OCI-LY1 (cell line): Measurements from ENCODE around the gene STK40.

Experiments used
- H2AFZ ChIP-seq: fragments of 200-600 bp; sonication (generic), shearing (Covaris generic); 2 replicates; pipeline ENCODE4 v1.6.0; 2014; ENCODE audit warnings: antibody characterized with exemption, mild to moderate bottlenecking, low read length
- H3F3A ChIP-seq: fragments of 200-600 bp; sonication (generic), shearing (Covaris generic); 2 replicates; pipeline ENCODE4 v1.6.0; 2014; ENCODE audit warnings: mild to moderate bottlenecking, antibody characterized with exemption, low read length, moderate library complexity; ENCODE audit not compliant: insufficient read depth
- H3K27ac ChIP-seq: fragments of 200-600 bp; sonication (generic); 2 replicates; pipeline ENCODE4 v1.5.1; 2014; ENCODE audit warnings: low read length, mixed run types, mild to moderate bottlenecking, low read depth; ENCODE audit not compliant: poor library complexity, severe bottlenecking
- H3K27me3 ChIP-seq: fragments of 200-600 bp; sonication (generic); 2 replicates; pipeline ENCODE4 v1.6.0; 2014; ENCODE audit warnings: antibody characterized with exemption, mild to moderate bottlenecking, low read length, moderate library complexity; ENCODE audit not compliant: insufficient read depth
- H3K36me3 ChIP-seq: fragments of 200-600 bp; sonication (generic); 2 replicates; pipeline ENCODE4 v1.6.1; 2014; ENCODE audit warnings: mild to moderate bottlenecking, antibody characterized with exemption, low read length, moderate library complexity, mixed read lengths; ENCODE audit not compliant: insufficient read depth
- H3K4me1 ChIP-seq: fragments of 200-600 bp; sonication (generic); 2 replicates; pipeline ENCODE4 v1.5.1; 2014; ENCODE audit warnings: mild to moderate bottlenecking, low read length, moderate library complexity; ENCODE audit not compliant: insufficient read depth, severe bottlenecking
- H3K4me2 ChIP-seq: fragments of 200-600 bp; sonication (generic), shearing (Covaris generic); 2 replicates; pipeline ENCODE4 v1.6.1; 2014; ENCODE audit warnings: low read length
- H3K4me3 ChIP-seq: fragments of 200-600 bp; sonication (generic); 2 replicates; pipeline ENCODE4 v1.5.1; 2014; ENCODE audit warnings: low read length, low read depth, mild to moderate bottlenecking, mixed read lengths; ENCODE audit not compliant: poor library complexity, severe bottlenecking
- H3K79me2 ChIP-seq: fragments of 200-600 bp; shearing (Covaris generic); 2 replicates; pipeline ENCODE4 v1.6.1; 2016; ENCODE audit warnings: mixed run types, low read length, mixed read lengths; ENCODE audit not compliant: insufficient read depth
- H3K9ac ChIP-seq: fragments of 200-600 bp; sonication (generic), shearing (Covaris generic); 2 replicates; pipeline ENCODE4 v1.6.1; 2014; ENCODE audit warnings: mild to moderate bottlenecking, low read length, mixed read lengths
- H3K9me2 ChIP-seq: fragments of 200-600 bp; sonication (generic), shearing (Covaris generic); 2 replicates; pipeline ENCODE4 v1.6.1; 2014; ENCODE audit warnings: low read depth, mild to moderate bottlenecking, low read length, mixed read lengths
- H3K9me3 ChIP-seq: fragments of 200-600 bp; shearing (Covaris generic); 2 replicates; pipeline ENCODE4 v1.6.1; 2014; ENCODE audit warnings: low read length, mixed read lengths
- H4K20me1 ChIP-seq: fragments of 200-600 bp; sonication (generic), shearing (Covaris generic); 2 replicates; pipeline ENCODE4 v1.6.0; 2016; ENCODE audit warnings: mild to moderate bottlenecking, low read length; ENCODE audit not compliant: insufficient read depth
- EZH2 ChIP-seq: fragments of 200-600 bp; sonication (generic), shearing (Covaris generic); IDR thresholded peaks from 2 replicates; pipeline ENCODE4 v1.8.0; 2017; ENCODE audit warnings: borderline replicate concordance, mixed run types, mild to moderate bottlenecking, antibody characterized with exemption, low read length, moderate library complexity, mixed read lengths
- TF ChIP-seq, protein P1 (sequence below): fragments of 200-600 bp; sonication (generic), shearing (Covaris generic); IDR thresholded peaks from 2 replicates; pipeline ENCODE4 v1.5.1; 2017; ENCODE audit warnings: mild to moderate bottlenecking, antibody characterized with exemption, low read length, moderate library complexity, mixed read lengths

Gene STK40

DNA sequence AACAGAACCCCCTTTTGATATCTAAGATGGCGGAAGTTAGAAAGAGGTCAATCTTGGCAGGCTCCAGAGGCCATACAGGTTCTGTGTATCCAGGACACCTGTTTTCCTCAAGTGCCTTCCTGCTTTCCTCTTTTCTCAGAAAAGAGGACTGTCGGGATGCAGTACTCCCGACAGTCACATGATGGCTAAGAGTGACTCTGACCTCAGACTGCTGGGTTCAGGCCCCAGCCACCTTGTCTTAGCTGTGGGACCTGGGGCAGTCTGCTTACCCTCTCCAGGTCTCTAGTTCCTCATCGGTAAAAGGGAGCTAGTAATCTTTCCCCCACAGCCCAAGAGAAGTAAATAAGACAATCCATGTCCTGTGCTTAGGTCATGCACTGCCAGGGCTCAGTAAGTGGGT lies 29.9 kb downstream of the STK40 start:
- Histone ChIP-seq H3K9me2 (no peaks in the 10 kb centered on the region), H3K9ac (no peak overlapping the region), H4K20me1 (no peaks in the 10 kb centered on the region), H3K27ac (no peak overlapping the region), H3K4me2 (no peak overlapping the region), H3K4me3 (no peak overlapping the region), H2AFZ (no peak overlapping the region), H3K9me3 (no peaks in the 10 kb centered on the region), H3K27me3 (no peaks in the 10 kb centered on the region), H3K79me2 (no peaks in the 10 kb centered on the region), H3K4me1 (peaks cover 24% of the 10 kb centered on the region), H3K36me3 (peaks cover 56% of the 10 kb centered on the region; the same call in 1 of the 2 replicates), H3F3A (no peaks in the 10 kb centered on the region)
- TF ChIP-seq, protein P1, sequence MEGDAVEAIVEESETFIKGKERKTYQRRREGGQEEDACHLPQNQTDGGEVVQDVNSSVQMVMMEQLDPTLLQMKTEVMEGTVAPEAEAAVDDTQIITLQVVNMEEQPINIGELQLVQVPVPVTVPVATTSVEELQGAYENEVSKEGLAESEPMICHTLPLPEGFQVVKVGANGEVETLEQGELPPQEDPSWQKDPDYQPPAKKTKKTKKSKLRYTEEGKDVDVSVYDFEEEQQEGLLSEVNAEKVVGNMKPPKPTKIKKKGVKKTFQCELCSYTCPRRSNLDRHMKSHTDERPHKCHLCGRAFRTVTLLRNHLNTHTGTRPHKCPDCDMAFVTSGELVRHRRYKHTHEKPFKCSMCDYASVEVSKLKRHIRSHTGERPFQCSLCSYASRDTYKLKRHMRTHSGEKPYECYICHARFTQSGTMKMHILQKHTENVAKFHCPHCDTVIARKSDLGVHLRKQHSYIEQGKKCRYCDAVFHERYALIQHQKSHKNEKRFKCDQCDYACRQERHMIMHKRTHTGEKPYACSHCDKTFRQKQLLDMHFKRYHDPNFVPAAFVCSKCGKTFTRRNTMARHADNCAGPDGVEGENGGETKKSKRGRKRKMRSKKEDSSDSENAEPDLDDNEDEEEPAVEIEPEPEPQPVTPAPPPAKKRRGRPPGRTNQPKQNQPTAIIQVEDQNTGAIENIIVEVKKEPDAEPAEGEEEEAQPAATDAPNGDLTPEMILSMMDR: no peak
- no peak for TF ChIP-seq EZH2

DNA sequence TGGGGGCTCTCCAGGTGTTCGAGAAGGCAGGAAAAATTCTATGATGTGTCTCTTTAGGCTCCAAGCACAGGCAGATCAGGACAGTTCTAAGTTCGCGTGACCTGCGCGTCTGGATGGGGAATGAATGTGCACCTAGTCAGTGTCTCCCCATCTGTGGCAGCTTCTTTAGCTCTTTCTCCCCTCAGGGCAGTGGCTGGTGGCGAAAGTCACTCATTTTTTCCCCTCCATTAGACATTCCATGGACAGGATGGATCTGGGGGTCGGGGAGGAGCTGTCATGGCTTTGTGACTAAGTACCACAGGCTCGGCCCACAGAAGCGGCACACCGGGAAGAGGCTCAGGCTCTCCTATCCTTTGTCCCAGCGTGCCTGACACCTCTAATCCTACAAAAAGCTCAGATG lies 31.2 kb downstream of the STK40 start:
- H3K4me1 ChIP-seq: peaks cover 24% of the 10 kb centered on the region
- no peak for TF ChIP-seq EZH2
- TF ChIP-seq, protein P1: no peak
- H3K36me3 ChIP-seq: peaks cover 64% of the 10 kb centered on the region; the same call in 1 of the 2 replicates
- no peaks in the 10 kb centered on the region for H4K20me1 ChIP-seq
- H2AFZ ChIP-seq: no peak overlapping the region
- H3K79me2 ChIP-seq: no peaks in the 10 kb centered on the region
- H3K9ac ChIP-seq: no peak overlapping the region
- no peak overlapping the region for H3K4me2 ChIP-seq
- H3K4me3 ChIP-seq: no peak overlapping the region
- no peaks in the 10 kb centered on the region for H3K9me3 ChIP-seq
- no peaks in the 10 kb centered on the region for H3F3A ChIP-seq
- H3K9me2 ChIP-seq: no peaks in the 10 kb centered on the region
- H3K27me3 ChIP-seq: no peaks in the 10 kb centered on the region
- no peak overlapping the region for H3K27ac ChIP-seq

DNA sequence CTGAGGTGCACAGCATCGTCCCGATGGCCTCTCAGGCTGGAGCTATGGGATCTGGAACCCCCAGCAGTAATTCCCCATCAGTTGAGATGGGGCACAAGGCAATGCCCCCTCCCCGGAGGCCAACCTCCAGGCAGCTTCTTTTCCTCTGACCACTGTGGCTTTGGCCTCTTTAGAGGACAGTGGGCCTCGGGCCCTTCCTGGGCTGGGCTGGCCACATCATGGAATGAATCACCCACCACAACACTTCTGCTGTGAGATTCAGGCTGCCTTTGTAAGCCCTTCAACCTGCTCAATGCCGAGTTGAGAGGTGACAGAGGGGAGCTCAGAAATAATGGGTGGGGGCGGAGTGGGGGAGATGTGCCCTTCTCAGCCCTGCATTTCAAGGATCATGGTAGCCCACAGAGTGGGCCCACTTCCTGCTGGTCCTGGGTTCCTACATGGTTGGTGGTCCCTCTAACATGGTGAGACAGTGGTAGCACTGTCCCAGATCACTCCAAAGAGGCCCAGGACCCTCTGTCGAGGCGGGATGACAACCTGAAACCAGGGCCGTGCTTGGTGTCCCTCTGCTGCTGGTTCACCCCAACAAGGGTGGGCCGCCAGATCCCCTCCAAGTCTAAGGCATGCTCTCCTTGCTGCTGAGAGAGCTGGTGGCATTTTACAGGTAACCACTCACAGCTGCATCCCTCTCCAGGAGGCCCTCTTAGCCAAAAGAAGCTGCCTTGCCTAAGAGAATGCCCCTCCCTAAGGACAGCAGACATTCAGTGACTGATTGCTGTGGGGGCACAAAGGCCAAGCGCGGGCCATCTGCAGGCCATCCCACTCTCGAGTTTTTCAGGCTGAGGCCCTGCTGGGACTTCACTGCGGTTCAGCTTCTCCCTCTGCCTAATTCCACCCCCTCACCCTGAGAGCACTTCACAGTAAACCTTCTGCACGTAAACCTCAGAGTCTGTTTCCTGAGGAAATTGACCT lies 32.5 kb downstream of the STK40 start:
- Histone ChIP-seq H4K20me1 (no peaks in the 10 kb centered on the region), H3K9me2 (no peaks in the 10 kb centered on the region), H3K4me1 (peaks cover 24% of the 10 kb centered on the region), H2AFZ (no peak overlapping the region), H3K36me3 (peaks cover 69% of the 10 kb centered on the region; the same call in 1 of the 2 replicates), H3K9ac (no peak overlapping the region), H3K4me3 (no peak overlapping the region), H3K79me2 (no peaks in the 10 kb centered on the region), H3F3A (no peaks in the 10 kb centered on the region), H3K27ac (no peak overlapping the region), H3K9me3 (no peaks in the 10 kb centered on the region), H3K27me3 (no peaks in the 10 kb centered on the region), H3K4me2 (no peak overlapping the region)
- TF ChIP-seq, protein P1: no peak
- no peak for TF ChIP-seq EZH2
